ENCODE data around the gene CPT2. TPM values are rescaled to one million over a fixed set of nuclear protein-coding genes. Genes with fewer than 3 reads are reported as not detected.
A peak's percentile ranks its signal among the peaks of the same experiment; 100 is the strongest.

CPT2 gene
- total and polyA plus RNA-seq, 8 donors: 6.3 to 13.4 (median 10.9) TPM

DNA sequence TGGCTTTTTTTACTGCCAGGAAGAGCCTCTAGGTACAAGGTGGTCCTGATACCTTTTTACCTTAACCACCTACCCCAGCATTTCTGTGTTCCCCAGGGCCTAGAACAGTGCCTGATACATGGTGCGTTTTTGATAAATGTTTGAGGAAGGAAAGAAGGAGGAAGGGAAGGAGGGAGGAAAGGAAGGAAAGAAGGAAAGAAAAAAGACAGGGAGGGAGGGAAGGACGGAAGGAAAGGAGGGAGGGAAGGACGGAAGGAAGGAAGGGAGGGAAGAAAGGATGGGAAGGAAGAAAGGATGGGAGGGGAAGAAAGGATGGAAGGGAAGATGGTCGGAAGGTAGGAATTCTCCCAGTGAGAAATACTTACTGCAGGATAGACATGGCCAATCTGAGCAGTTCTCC is 53.7 kb downstream of the CPT2 start:
- intact Hi-C loops (cut with DNase I): no loop called here
- TF ChIP-seq, protein P1, sequence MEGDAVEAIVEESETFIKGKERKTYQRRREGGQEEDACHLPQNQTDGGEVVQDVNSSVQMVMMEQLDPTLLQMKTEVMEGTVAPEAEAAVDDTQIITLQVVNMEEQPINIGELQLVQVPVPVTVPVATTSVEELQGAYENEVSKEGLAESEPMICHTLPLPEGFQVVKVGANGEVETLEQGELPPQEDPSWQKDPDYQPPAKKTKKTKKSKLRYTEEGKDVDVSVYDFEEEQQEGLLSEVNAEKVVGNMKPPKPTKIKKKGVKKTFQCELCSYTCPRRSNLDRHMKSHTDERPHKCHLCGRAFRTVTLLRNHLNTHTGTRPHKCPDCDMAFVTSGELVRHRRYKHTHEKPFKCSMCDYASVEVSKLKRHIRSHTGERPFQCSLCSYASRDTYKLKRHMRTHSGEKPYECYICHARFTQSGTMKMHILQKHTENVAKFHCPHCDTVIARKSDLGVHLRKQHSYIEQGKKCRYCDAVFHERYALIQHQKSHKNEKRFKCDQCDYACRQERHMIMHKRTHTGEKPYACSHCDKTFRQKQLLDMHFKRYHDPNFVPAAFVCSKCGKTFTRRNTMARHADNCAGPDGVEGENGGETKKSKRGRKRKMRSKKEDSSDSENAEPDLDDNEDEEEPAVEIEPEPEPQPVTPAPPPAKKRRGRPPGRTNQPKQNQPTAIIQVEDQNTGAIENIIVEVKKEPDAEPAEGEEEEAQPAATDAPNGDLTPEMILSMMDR (IDR thresholded peaks at IDR 0.05): no peak
- H3K27me3 ChIP-seq: no peaks in the 10 kb centered on the region
- H3K4me1 ChIP-seq: no peaks in the 10 kb centered on the region
- no peak for ATAC-seq
- peak overlapping the region in 2 of 4 donors; percentile 18 to 24 for H3K27ac ChIP-seq
- FAIRE-seq: no peak
- no peak for DNase-seq
- H3K9me3 ChIP-seq: no peaks in the 10 kb centered on the region
- no peak overlapping the region for H3K4me3 ChIP-seq
- 80 to 87% methylated on average over 4 of the region's 4 CpGs for WGBS, 2 donors
- no peaks in the 10 kb centered on the region for H3K36me3 ChIP-seq

DNA sequence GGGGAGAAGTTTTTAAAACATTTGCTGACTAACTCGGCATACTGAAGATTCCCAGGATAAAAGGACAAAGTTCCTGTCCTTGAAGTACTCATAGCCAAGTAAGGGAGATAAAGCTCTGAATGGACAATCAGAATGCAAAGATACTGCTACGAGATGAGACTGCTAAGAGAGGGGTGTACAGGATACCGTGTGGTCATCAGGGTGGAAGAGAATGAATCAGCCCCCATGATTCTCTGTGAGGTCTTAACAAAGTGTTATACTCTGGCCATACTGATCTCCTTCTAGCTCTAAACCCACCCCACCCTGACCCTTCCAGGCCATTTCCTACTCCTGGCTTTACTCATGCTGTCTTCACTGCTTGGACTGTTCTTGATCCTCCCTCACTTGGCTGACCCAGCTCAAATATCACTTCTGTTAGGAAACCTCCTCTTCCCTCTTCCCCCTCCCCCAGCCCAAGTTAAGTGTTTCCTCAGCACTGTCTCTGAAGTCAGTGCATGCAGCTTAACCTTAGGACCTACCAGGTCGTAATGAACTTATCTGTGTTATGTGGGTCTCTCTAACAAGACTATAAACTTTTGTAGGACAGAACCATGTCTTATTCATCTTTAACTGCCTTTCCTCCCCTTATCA is 57.5 kb downstream of the CPT2 start:
- TF ChIP-seq, protein P1 (IDR thresholded peaks at IDR 0.05): no peak
- DNase-seq: no peak
- 61% methylated on average over 4 of the region's 4 CpGs for WGBS, 2 donors

DNA sequence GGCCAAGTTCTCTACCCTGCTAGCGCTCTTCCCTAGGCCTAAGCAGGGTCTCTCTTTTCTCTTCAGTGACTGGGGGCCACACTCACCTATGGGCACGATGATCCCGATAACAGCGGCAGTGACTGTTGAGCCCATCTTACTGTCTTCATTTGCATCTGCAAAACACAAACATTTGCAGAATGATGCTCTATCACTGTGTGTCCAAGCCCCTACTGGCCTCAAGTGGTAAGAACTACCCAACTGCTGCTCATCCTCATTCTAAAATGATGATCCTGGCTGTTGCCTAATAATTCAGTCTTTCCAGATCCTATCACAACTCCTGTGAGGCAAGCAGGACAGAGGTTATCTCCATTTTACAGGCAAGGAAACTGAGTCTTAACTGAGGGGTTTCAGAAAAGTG is 58.4 kb downstream of the CPT2 start:
- Histone ChIP-seq H3K4me3 (no peak overlapping the region), H3K4me1 (peaks cover 0 to 7% (median 3%) of the 10 kb centered on the region in 3 donors), H3K27ac (no peak overlapping the region), H3K9me3 (no peaks in the 10 kb centered on the region), H3K36me3 (no peaks in the 10 kb centered on the region), H3K27me3 (no peaks in the 10 kb centered on the region)
- DNase-seq (no peak), ATAC-seq (no peak), FAIRE-seq (no peak)
- WGBS, 2 donors: 94 to 98% methylated on average over 4 of the region's 4 CpGs
- intact Hi-C loops (cut with DNase I): no loop called here
- TF ChIP-seq, protein P1 (IDR thresholded peaks at IDR 0.05): no peak

More for the DNA sequence above, 57.5 kb downstream of the CPT2 start:
- Histone ChIP-seq H3K36me3 (no peaks in the 10 kb centered on the region), H3K4me3 (no peak overlapping the region), H3K27me3 (no peaks in the 10 kb centered on the region), H3K4me1 (peaks cover 0 to 7% (median 3%) of the 10 kb centered on the region in 3 donors), H3K27ac (no peak overlapping the region), H3K9me3 (no peaks in the 10 kb centered on the region)
- FAIRE-seq: no peak
- no peak for ATAC-seq
- intact Hi-C loops (cut with DNase I): no loop called here

DNA sequence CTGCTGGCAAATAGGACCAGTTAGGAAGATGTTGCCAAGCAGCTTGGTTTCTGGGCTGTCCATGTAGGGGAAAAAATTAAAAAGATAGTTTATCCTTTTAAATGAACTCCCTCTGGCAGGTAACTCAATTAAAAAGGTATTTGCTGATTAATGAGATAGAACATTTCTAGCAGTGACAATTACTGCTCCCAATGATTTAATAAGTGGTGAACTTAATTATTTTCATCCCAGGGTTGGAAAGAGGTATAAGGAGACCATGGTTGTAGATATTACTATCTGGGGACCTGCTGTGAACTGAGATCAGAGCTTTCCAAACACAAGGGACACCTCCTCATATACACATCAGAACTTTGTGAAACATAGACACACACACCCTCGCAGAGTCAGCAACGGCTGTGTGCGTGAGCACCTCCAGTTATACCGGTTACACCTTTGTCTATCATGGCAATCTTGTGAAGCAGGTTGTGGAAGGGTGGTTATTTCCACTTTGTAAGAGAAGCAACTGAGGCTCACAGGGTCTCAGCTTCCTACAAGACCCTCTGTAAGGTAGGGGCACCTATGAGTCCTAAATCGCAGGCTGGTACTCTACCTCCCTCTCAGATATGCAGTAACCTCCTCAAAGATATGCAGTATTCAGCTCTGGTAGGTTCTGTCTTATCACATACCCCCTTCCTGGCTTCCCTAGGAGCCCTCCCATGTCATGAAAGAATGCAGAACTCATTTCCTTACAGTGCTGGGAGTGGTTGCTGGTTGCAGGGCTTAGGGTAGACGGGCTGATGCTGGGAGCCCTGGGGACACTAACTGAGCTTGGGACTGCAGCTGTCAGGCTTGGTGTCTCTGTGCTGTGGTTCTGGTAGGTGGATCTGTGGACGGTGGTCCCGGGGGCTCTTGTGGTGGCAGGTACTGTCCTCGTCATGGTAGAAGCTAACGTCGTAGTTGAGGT is 60.2 kb downstream of the CPT2 start:
- no peaks in the 10 kb centered on the region for H3K27me3 ChIP-seq
- ATAC-seq: peak in 2 of 4 donors; percentile 10 to 19
- intact Hi-C loops (cut with DNase I): no loop called here
- no peak for DNase-seq
- H3K4me3 ChIP-seq: no peak overlapping the region
- WGBS, 2 donors: 76 to 79% methylated on average over 11 of the region's 11 CpGs
- no peak for FAIRE-seq
- H3K9me3 ChIP-seq: no peaks in the 10 kb centered on the region
- peaks cover 0 to 7% (median 3%) of the 10 kb centered on the region in 3 donors for H3K4me1 ChIP-seq
- no peak overlapping the region for H3K27ac ChIP-seq
- no peaks in the 10 kb centered on the region for H3K36me3 ChIP-seq
- TF ChIP-seq, protein P1 (IDR thresholded peaks at IDR 0.05): no peak

Measured in pancreas (tissue), 10 donors.